GM13976 (cell line): ENCODE measurements around the gene DNMT3A.

Source experiments
- DNase-seq: peaks from one replicate; pipeline ENCODE4 v3.0.0; 2012; ENCODE audit warnings: low spot score
- in situ Hi-C: fragments of 300-500 bp; cut with MboI; formaldehyde crosslinking; loops from one replicate; pipeline ENCODE4 v1.12.0; 2022; ENCODE audit warnings: low sequenced_read_pairs, mixed read lengths, inconsistent platforms; ENCODE audit not compliant: unreplicated experiment
- TF ChIP-seq, protein P1 (sequence below): IDR thresholded peaks from 2 replicates; pipeline ENCODE4 v1.5.1; 2012; ENCODE audit warnings: borderline replicate concordance, mild to moderate bottlenecking; ENCODE audit not compliant: insufficient read depth; ENCODE audit errors: extremely low read depth, missing control alignments, control extremely low read depth

DNMT3A gene

GRCh38 chr2:25269233-25269632, 72.5 kb downstream of the DNMT3A start:
- DNase-seq, result no peak
- TF ChIP-seq, protein P1, sequence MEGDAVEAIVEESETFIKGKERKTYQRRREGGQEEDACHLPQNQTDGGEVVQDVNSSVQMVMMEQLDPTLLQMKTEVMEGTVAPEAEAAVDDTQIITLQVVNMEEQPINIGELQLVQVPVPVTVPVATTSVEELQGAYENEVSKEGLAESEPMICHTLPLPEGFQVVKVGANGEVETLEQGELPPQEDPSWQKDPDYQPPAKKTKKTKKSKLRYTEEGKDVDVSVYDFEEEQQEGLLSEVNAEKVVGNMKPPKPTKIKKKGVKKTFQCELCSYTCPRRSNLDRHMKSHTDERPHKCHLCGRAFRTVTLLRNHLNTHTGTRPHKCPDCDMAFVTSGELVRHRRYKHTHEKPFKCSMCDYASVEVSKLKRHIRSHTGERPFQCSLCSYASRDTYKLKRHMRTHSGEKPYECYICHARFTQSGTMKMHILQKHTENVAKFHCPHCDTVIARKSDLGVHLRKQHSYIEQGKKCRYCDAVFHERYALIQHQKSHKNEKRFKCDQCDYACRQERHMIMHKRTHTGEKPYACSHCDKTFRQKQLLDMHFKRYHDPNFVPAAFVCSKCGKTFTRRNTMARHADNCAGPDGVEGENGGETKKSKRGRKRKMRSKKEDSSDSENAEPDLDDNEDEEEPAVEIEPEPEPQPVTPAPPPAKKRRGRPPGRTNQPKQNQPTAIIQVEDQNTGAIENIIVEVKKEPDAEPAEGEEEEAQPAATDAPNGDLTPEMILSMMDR, result no peak
- in situ Hi-C loops, result no loop called here

DNA sequence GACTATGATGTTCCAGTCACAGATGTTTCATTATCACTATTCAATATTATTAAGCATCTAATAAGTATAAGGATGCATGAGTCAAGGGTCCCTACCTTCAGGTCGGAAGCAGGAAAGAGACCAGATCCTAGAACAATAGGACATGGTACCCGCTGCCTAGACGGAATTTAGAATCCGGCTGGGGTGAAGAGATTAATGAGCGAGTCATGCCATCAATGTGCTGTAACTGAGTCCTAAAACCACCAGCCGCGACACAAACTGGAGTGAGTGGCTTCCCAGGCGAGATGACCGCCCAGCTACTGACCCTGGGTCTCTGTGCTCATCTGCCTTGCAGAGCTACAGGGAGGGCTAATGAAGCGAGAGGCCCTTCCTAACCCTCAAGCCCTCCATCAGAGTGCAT, 73.6 kb downstream of the DNMT3A start:
- TF ChIP-seq, protein P1, result no peak
- in situ Hi-C loops, result no loop called here
- DNase-seq, result no peak

- DNase-seq, result no peak
- TF ChIP-seq, protein P1, result no peak
- in situ Hi-C loops, result no loop called here
These were observed 75.3 kb downstream of the DNMT3A start for GRCh38 chr2:25266399-25266798.

- in situ Hi-C loops, result no loop called here
- DNase-seq, result no peak
- TF ChIP-seq, protein P1, result no peak
These were observed 75.9 kb downstream of the DNMT3A start for GRCh38 chr2:25265802-25266201.

DNA sequence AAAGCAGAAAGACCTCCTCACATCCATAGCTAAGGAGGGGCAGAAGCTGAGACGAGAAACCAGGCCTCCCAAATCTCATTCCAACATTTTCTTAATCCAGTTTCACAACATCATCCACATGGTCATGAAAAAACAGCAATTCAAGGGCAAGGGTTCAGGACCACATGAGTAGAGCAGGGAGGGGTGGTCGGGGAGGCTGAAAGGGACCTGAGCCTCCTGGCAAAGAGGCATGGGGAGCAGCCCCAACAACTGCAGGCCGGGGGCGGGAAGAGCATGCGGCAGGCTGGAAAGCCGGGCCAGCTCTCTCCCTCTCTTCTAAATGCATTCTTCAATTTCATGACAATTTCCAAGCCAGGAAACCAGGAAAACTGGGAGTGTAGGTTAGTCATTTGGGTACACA, 76.7 kb downstream of the DNMT3A start:
- in situ Hi-C loops, result no loop called here
- TF ChIP-seq, protein P1, result no peak
- no peak for DNase-seq

DNA sequence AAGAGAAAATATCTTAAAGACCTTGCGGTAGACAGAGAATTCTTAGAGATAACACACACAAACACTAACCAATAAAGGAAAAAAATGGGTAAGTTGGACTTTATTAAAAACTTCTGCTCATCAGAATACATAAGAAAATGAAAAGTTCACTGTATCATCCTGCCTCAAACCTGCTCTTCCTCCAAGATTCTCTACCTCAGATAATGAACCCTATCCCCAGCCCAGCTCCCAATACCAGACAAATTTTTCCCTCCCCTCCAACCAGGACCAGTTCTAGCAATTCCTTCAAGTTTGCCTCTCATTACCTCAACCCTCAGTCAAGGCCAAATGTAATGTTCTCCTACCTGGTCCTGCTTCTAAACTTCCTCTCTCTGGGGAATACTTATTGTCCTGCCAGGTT, 79.4 kb downstream of the DNMT3A start:
- in situ Hi-C loops, result no loop called here
- TF ChIP-seq, protein P1, result no peak
- no peak for DNase-seq

GRCh38 chr2:25259737-25260124, 82.0 kb downstream of the DNMT3A start:
- TF ChIP-seq, protein P1, result no peak

More at GRCh38 chr2:25259737-25260124, 82.0 kb downstream of the DNMT3A start:
- DNase-seq, result no peak
- in situ Hi-C loops, result no loop called here
